Caco-2 (cell line): ENCODE data around the gene FGF12. TPM values are rescaled to one million over a fixed set of nuclear protein-coding genes. Genes with fewer than 3 reads are reported as not detected.

Experiments
- BruUV-seq: library from RNA; stranded (reverse); fragments of 400-500 nt; replicated peaks from 2 replicates; lab custom pipeline; 2021; lab: Mats Ljungman, UMichigan
- CTCF ChIA-PET: fragments of 300-600 bp; sonication (Branson Sonifier 250); formaldehyde crosslinking; loops from one replicate; lab custom pipeline; 2022; ENCODE audit warnings: antibody characterized with exemption; lab: Charles Lee
- POLR2A ChIA-PET: fragments of 300-600 bp; sonication (Branson Sonifier 250); formaldehyde crosslinking; loops from one replicate; lab custom pipeline; 2022; ENCODE audit warnings: antibody characterized with exemption; lab: Charles Lee
- DNase-seq, 2 experiments: peaks; one replicate each; pipeline versions ENCODE4 v3.0.0 to v3.0.0-alpha.2; 2020 to 2022
- H3K27me3 ChIP-seq: replicated peaks from 2 replicates; pipeline ENCODE4 v1.6.0; 2011; ENCODE audit warnings: low read length; ENCODE audit not compliant: control insufficient read depth, insufficient read depth
- H3K36me3 ChIP-seq: 2 replicates; pipeline ENCODE4 v1.5.1; 2011; ENCODE audit warnings: low read length; ENCODE audit not compliant: control insufficient read depth, insufficient read depth
- H3K4me1 ChIP-seq: fragments of 250-450 bp; sonication (Bioruptor Pico); 2 replicates; pipeline ENCODE4 v1.5.1; 2020; ENCODE audit warnings: mild to moderate bottlenecking
- H3K4me3 ChIP-seq: 2 replicates; pipeline ENCODE4 v1.5.1; 2011; ENCODE audit warnings: low read depth, mild to moderate bottlenecking, control low read depth, low read length
- H3K9me3 ChIP-seq: fragments of 250-450 bp; sonication (Bioruptor Pico); 2 replicates; pipeline ENCODE4 v1.5.1; 2020; ENCODE audit warnings: mild to moderate bottlenecking, moderate library complexity
- H3K27ac Mint-ChIP-seq: one replicate; pipeline ENCODE4 v1.8.0; 2022; ENCODE audit warnings: mixed read lengths; ENCODE audit not compliant: unreplicated experiment
- H3K27me3 Mint-ChIP-seq: one replicate; pipeline ENCODE4 v1.8.0; 2022; ENCODE audit warnings: mixed read lengths; ENCODE audit not compliant: insufficient read depth, unreplicated experiment
- H3K36me3 Mint-ChIP-seq: one replicate; pipeline ENCODE4 v1.8.0; 2022; ENCODE audit warnings: mild to moderate bottlenecking, mixed read lengths; ENCODE audit not compliant: insufficient read depth, unreplicated experiment
- H3K4me1 Mint-ChIP-seq: one replicate; pipeline ENCODE4 v1.8.0; 2022; ENCODE audit warnings: low read depth, mixed read lengths; ENCODE audit not compliant: unreplicated experiment
- H3K4me3 Mint-ChIP-seq: one replicate; pipeline ENCODE4 v1.8.0; 2022; ENCODE audit warnings: mild to moderate bottlenecking, moderate library complexity, mixed read lengths; ENCODE audit not compliant: unreplicated experiment
- H3K9me3 Mint-ChIP-seq: one replicate; pipeline ENCODE4 v1.8.0; 2022; ENCODE audit warnings: mixed read lengths; ENCODE audit not compliant: unreplicated experiment
- CTCF ChIP-seq, 2 experiments: fragments of 200-600 bp in 1 of 2; IDR thresholded peaks; 1 replicate in 1 of 2; 2 replicates in 1 of 2; pipeline versions ENCODE4 v1.5.1 to v1.8.0; 2011 to 2022; ENCODE audit warnings: antibody characterized with exemption in 1 of 2, control low read depth in 1 of 2, inconsistent platforms in 1 of 2, low read depth in 1 of 2, low read length in 1 of 2, mild to moderate bottlenecking in 1 of 2, moderate library complexity in 1 of 2; ENCODE audit not compliant: insufficient read depth in 1 of 2, severe bottlenecking in 1 of 2, unreplicated experiment in 1 of 2
- intact Hi-C: fragments of 100-400 bp; cut with micrococcal nuclease; formaldehyde crosslinking; loops from one replicate; pipeline ENCODE4 v1.10.0; 2022; ENCODE audit not compliant: unreplicated experiment
- total RNA-seq: library from RNA; stranded (reverse); gene quantifications from 2 replicates; pipeline ENCODE4 v1.2.3, GENCODE V29; 2022

The FGF12 gene
- total RNA-seq, 1 experiment from 2014 or later = 0.41 TPM

- ChIA-PET POLR2A (no interaction called here), CTCF (no interaction called here)
- no peaks in the 10 kb centered on the region for H3K4me1 ChIP-seq
- TF ChIP-seq CTCF (IDR thresholded peaks at IDR 0.05; ENCODE audit: insufficient read depth in 1 of 2, low read depth in 1 of 2, low read length in 1 of 2, severe bottlenecking in 1 of 2, unreplicated experiment in 1 of 2) = no peak
- no peak overlapping the region for H3K4me3 ChIP-seq
- no peaks in the 10 kb centered on the region for H3K36me3 ChIP-seq
- intact Hi-C loops = no loop called here
- H3K4me3 Mint-ChIP-seq = no peak overlapping the region
- no peaks in the 10 kb centered on the region for H3K9me3 Mint-ChIP-seq
- H3K9me3 ChIP-seq = no peaks in the 10 kb centered on the region
- no TSS peak for BruUV-seq
- H3K27me3 ChIP-seq = no peaks in the 10 kb centered on the region
- no peak for DNase-seq
- H3K27ac Mint-ChIP-seq = no peak overlapping the region
- no peaks in the 10 kb centered on the region for H3K4me1 Mint-ChIP-seq
- H3K36me3 Mint-ChIP-seq = no peaks in the 10 kb centered on the region
- peaks cover 10% of the 10 kb centered on the region for H3K27me3 Mint-ChIP-seq
These were observed 233.2 kb downstream of the FGF12 start for GRCh38 chr3:192494174-192494573.

- H3K9me3 Mint-ChIP-seq = no peaks in the 10 kb centered on the region
- H3K27ac Mint-ChIP-seq = no peak overlapping the region
- no TSS peak for BruUV-seq
These were observed 236.6 kb downstream of the FGF12 start for GRCh38 chr3:192490720-192491119.

GRCh38 chr3:192489579-192489978, 237.8 kb downstream of the FGF12 start:
- no peaks in the 10 kb centered on the region for H3K4me1 ChIP-seq
- no peak overlapping the region for H3K4me3 ChIP-seq
- intact Hi-C loops = no loop called here
- H3K27me3 ChIP-seq = no peaks in the 10 kb centered on the region
- CTCF ChIA-PET = interaction anchor here (0.7 kb wide), 1 partner anchor 54 kb away, joined by 3 read pairs; no protein-coding TSS in a partner anchor
- no peak overlapping the region for H3K4me3 Mint-ChIP-seq
- H3K36me3 ChIP-seq = no peaks in the 10 kb centered on the region
- H3K9me3 ChIP-seq = no peaks in the 10 kb centered on the region
- H3K27me3 Mint-ChIP-seq = peaks cover 19% of the 10 kb centered on the region
- no peaks in the 10 kb centered on the region for H3K9me3 Mint-ChIP-seq
- H3K36me3 Mint-ChIP-seq = no peaks in the 10 kb centered on the region
- BruUV-seq = no TSS peak
- no peak for TF ChIP-seq CTCF (IDR thresholded peaks at IDR 0.05; ENCODE audit: insufficient read depth in 1 of 2, low read depth in 1 of 2, low read length in 1 of 2, severe bottlenecking in 1 of 2, unreplicated experiment in 1 of 2)
- no peak for DNase-seq
- no peaks in the 10 kb centered on the region for H3K4me1 Mint-ChIP-seq
- POLR2A ChIA-PET = no interaction called here
- no peak overlapping the region for H3K27ac Mint-ChIP-seq

More at GRCh38 chr3:192490720-192491119, 236.6 kb downstream of the FGF12 start:
- TF ChIP-seq CTCF (IDR thresholded peaks at IDR 0.05; ENCODE audit: insufficient read depth in 1 of 2, low read depth in 1 of 2, low read length in 1 of 2, severe bottlenecking in 1 of 2, unreplicated experiment in 1 of 2) = no peak
- intact Hi-C loops = no loop called here
- Histone ChIP-seq H3K36me3 (no peaks in the 10 kb centered on the region), H3K27me3 (no peaks in the 10 kb centered on the region), H3K9me3 (no peaks in the 10 kb centered on the region), H3K4me1 (no peaks in the 10 kb centered on the region), H3K4me3 (no peak overlapping the region)
- Mint-ChIP-seq H3K36me3 (no peaks in the 10 kb centered on the region), H3K27me3 (peaks cover 19% of the 10 kb centered on the region), H3K4me1 (no peaks in the 10 kb centered on the region), H3K4me3 (no peak overlapping the region)
- ChIA-PET CTCF (no interaction called here), POLR2A (no interaction called here)
- no peak for DNase-seq
